Measurements from ENCODE around the gene PTTG1IP.

Gene PTTG1IP

GRCh38 chr21:44894687-44895302 lies 21.3 kb upstream of the PTTG1IP start:
- Histone ChIP-seq H2BK120ac (ENCODE audit: low read depth, low read length) (no peak overlapping the region), H2AK5ac (ENCODE audit: low read depth, low read length) (peak overlapping the region; percentile 84), H2AFZ (ENCODE audit: low read length) (no peak overlapping the region), H4K8ac (ENCODE audit: low read depth, low read length) (no peak overlapping the region), H2BK5ac (ENCODE audit: low read length) (no peak overlapping the region), H3K36me3 (replicated peaks in 1 of 2; ENCODE audit: control insufficient read depth in 2 of 2, insufficient read depth in 2 of 2, low read length in 2 of 2) (no peaks in the 10 kb centered on the region), H3K9me3 (replicated peaks in 1 of 2; ENCODE audit: control insufficient read depth in 2 of 2, insufficient read depth in 1 of 2, low read depth in 1 of 2, low read length in 2 of 2) (peaks cover 0 to 3% of the 10 kb centered on the region in 2 donors), H3K4me2 (ENCODE audit: insufficient read depth, low read length, poor library complexity, severe bottlenecking) (no peak overlapping the region), H3K23ac (ENCODE audit: low read depth, low read length, poor library complexity) (no peak overlapping the region), H3K14ac (ENCODE audit: low read length) (no peak overlapping the region), H3K4me1 (ENCODE audit: control insufficient read depth in 2 of 2, insufficient read depth in 1 of 2, low read depth in 1 of 2, low read length in 2 of 2) (peaks cover 0 to 10% of the 10 kb centered on the region in 2 donors), H2BK12ac (ENCODE audit: low read length) (no peak overlapping the region), H3K79me1 (ENCODE audit: low read depth, low read length) (peaks cover 2% of the 10 kb centered on the region), H2BK15ac (ENCODE audit: low read length) (no peak overlapping the region), H3K27ac (replicated peaks; ENCODE audit: low read length) (no peak overlapping the region), H3K9ac (ENCODE audit: low read depth, low read length, poor library complexity) (no peak overlapping the region), H4K91ac (ENCODE audit: low read depth, low read length, poor library complexity) (no peak overlapping the region), H3K4ac (ENCODE audit: low read length) (no peak overlapping the region), H3K4me3 (ENCODE audit: low read length in 2 of 2) (no peak overlapping the region), H3K27me3 (ENCODE audit: control insufficient read depth in 3 of 3, insufficient read depth in 3 of 3, low read depth in 1 of 3, low read length in 3 of 3) (peaks cover 0 to 53% (median 0%) of the 10 kb centered on the region in 3 experiments), H3K18ac (ENCODE audit: low read length) (no peak overlapping the region)
- WGBS, 2 donors (ENCODE audit: extremely low coverage in 2 of 2, insufficient read length in 2 of 2, insufficient replicate concordance in 1 of 2), result no CpG with 5 or more reads among the region's 19 CpGs
- no peak for DNase-seq (ENCODE audit: low spot score)

- no peak overlapping the region for H2BK120ac ChIP-seq (ENCODE audit: low read depth, low read length)
- no peak overlapping the region for H3K9ac ChIP-seq (ENCODE audit: low read depth, low read length, poor library complexity)
- H3K18ac ChIP-seq (ENCODE audit: low read length), result no peak overlapping the region
- no peak overlapping the region for H4K91ac ChIP-seq (ENCODE audit: low read depth, low read length, poor library complexity)
- H4K8ac ChIP-seq (ENCODE audit: low read depth, low read length), result no peak overlapping the region
- H3K27me3 ChIP-seq (ENCODE audit: control insufficient read depth in 3 of 3, insufficient read depth in 3 of 3, low read depth in 1 of 3, low read length in 3 of 3), result peaks cover 0 to 52% (median 0%) of the 10 kb centered on the region in 3 experiments
- H3K9me3 ChIP-seq (replicated peaks in 1 of 2; ENCODE audit: control insufficient read depth in 2 of 2, insufficient read depth in 1 of 2, low read depth in 1 of 2, low read length in 2 of 2), result peaks cover 0 to 3% of the 10 kb centered on the region in 2 donors
- H2BK5ac ChIP-seq (ENCODE audit: low read length), result peak overlapping the region; percentile 48
- no peak overlapping the region for H3K14ac ChIP-seq (ENCODE audit: low read length)
- no peak for DNase-seq (ENCODE audit: low spot score)
- no peak overlapping the region for H3K4ac ChIP-seq (ENCODE audit: low read length)
- H2AK5ac ChIP-seq (ENCODE audit: low read depth, low read length), result peak overlapping the region; percentile 8
- WGBS, 2 donors (ENCODE audit: extremely low coverage in 2 of 2, insufficient read length in 2 of 2, insufficient replicate concordance in 1 of 2), result no CpG with 5 or more reads among the region's 15 CpGs
- H3K79me1 ChIP-seq (ENCODE audit: low read depth, low read length), result peaks cover 4% of the 10 kb centered on the region
- H3K4me1 ChIP-seq (ENCODE audit: control insufficient read depth in 2 of 2, insufficient read depth in 1 of 2, low read depth in 1 of 2, low read length in 2 of 2), result peaks cover 0 to 10% of the 10 kb centered on the region in 2 donors
- no peak overlapping the region for H2AFZ ChIP-seq (ENCODE audit: low read length)
- H3K27ac ChIP-seq (replicated peaks; ENCODE audit: low read length), result no peak overlapping the region
- no peak overlapping the region for H2BK15ac ChIP-seq (ENCODE audit: low read length)
- no peak overlapping the region for H3K4me3 ChIP-seq (ENCODE audit: low read length in 2 of 2)
- H2BK12ac ChIP-seq (ENCODE audit: low read length), result no peak overlapping the region
- H3K23ac ChIP-seq (ENCODE audit: low read depth, low read length, poor library complexity), result no peak overlapping the region
- H3K36me3 ChIP-seq (replicated peaks in 1 of 2; ENCODE audit: control insufficient read depth in 2 of 2, insufficient read depth in 2 of 2, low read length in 2 of 2), result no peaks in the 10 kb centered on the region
- no peak overlapping the region for H3K4me2 ChIP-seq (ENCODE audit: insufficient read depth, low read length, poor library complexity, severe bottlenecking)
These were observed 20.6 kb upstream of the PTTG1IP start for GRCh38 chr21:44893948-44894656.

- Histone ChIP-seq H3K9ac (ENCODE audit: low read depth, low read length, poor library complexity) (peak overlapping the region; percentile 12), H3K14ac (ENCODE audit: low read length) (peak overlapping the region; percentile 97), H3K4ac (ENCODE audit: low read length) (peak overlapping the region; percentile 66), H4K91ac (ENCODE audit: low read depth, low read length, poor library complexity) (no peak overlapping the region), H3K36me3 (replicated peaks in 1 of 2; ENCODE audit: control insufficient read depth in 2 of 2, insufficient read depth in 2 of 2, low read length in 2 of 2) (no peaks in the 10 kb centered on the region), H3K4me3 (ENCODE audit: low read length in 2 of 2) (no peak overlapping the region), H2BK120ac (ENCODE audit: low read depth, low read length) (no peak overlapping the region), H3K27me3 (ENCODE audit: control insufficient read depth in 3 of 3, insufficient read depth in 3 of 3, low read depth in 1 of 3, low read length in 3 of 3) (peaks cover 0 to 43% (median 0%) of the 10 kb centered on the region in 3 experiments), H3K9me3 (replicated peaks in 1 of 2; ENCODE audit: control insufficient read depth in 2 of 2, insufficient read depth in 1 of 2, low read depth in 1 of 2, low read length in 2 of 2) (peaks cover 0 to 3% of the 10 kb centered on the region in 2 donors), H3K4me2 (ENCODE audit: insufficient read depth, low read length, poor library complexity, severe bottlenecking) (no peak overlapping the region), H4K8ac (ENCODE audit: low read depth, low read length) (no peak overlapping the region), H3K79me1 (ENCODE audit: low read depth, low read length) (peaks cover 5% of the 10 kb centered on the region), H2AFZ (ENCODE audit: low read length) (peak overlapping the region; percentile 52), H3K27ac (replicated peaks; ENCODE audit: low read length) (no peak overlapping the region), H2BK15ac (ENCODE audit: low read length) (peak overlapping the region; percentile 94), H2BK5ac (ENCODE audit: low read length) (peak overlapping the region; percentile 48), H2BK12ac (ENCODE audit: low read length) (peak overlapping the region; percentile 73), H3K18ac (ENCODE audit: low read length) (peak overlapping the region; percentile 80), H3K4me1 (ENCODE audit: control insufficient read depth in 2 of 2, insufficient read depth in 1 of 2, low read depth in 1 of 2, low read length in 2 of 2) (peaks cover 0 to 10% of the 10 kb centered on the region in 2 donors), H3K23ac (ENCODE audit: low read depth, low read length, poor library complexity) (peak overlapping the region; percentile 95), H2AK5ac (ENCODE audit: low read depth, low read length) (peak overlapping the region; percentile 91)
- DNase-seq (ENCODE audit: low spot score), result no peak
- WGBS, 2 donors (ENCODE audit: extremely low coverage in 2 of 2, insufficient read length in 2 of 2, insufficient replicate concordance in 1 of 2), result no CpG with 5 or more reads among the region's 7 CpGs
These were observed 19.7 kb upstream of the PTTG1IP start for GRCh38 chr21:44893278-44893556.

GRCh38 chr21:44892536-44893277 lies 19.2 kb upstream of the PTTG1IP start:
- Histone ChIP-seq H3K36me3 (replicated peaks in 1 of 2; ENCODE audit: control insufficient read depth in 2 of 2, insufficient read depth in 2 of 2, low read length in 2 of 2) (no peaks in the 10 kb centered on the region), H3K14ac (ENCODE audit: low read length) (peak overlapping the region; percentile 97), H3K4me3 (ENCODE audit: low read length in 2 of 2) (no peak overlapping the region), H2BK5ac (ENCODE audit: low read length) (peak overlapping the region; percentile 48), H3K4me1 (ENCODE audit: control insufficient read depth in 2 of 2, insufficient read depth in 1 of 2, low read depth in 1 of 2, low read length in 2 of 2) (peaks cover 0 to 6% of the 10 kb centered on the region in 2 donors), H4K8ac (ENCODE audit: low read depth, low read length) (no peak overlapping the region), H3K27ac (replicated peaks; ENCODE audit: low read length) (no peak overlapping the region), H3K9ac (ENCODE audit: low read depth, low read length, poor library complexity) (no peak overlapping the region), H3K18ac (ENCODE audit: low read length) (peak overlapping the region; percentile 80), H2AFZ (ENCODE audit: low read length) (peak overlapping the region; percentile 52), H3K4ac (ENCODE audit: low read length) (peak overlapping the region; percentile 66), H3K79me1 (ENCODE audit: low read depth, low read length) (peaks cover 5% of the 10 kb centered on the region), H2BK12ac (ENCODE audit: low read length) (peak overlapping the region; percentile 73), H4K91ac (ENCODE audit: low read depth, low read length, poor library complexity) (no peak overlapping the region), H3K27me3 (ENCODE audit: control insufficient read depth in 3 of 3, insufficient read depth in 3 of 3, low read depth in 1 of 3, low read length in 3 of 3) (peaks cover 0 to 43% (median 0%) of the 10 kb centered on the region in 3 experiments), H2BK15ac (ENCODE audit: low read length) (peak overlapping the region; percentile 94), H3K23ac (ENCODE audit: low read depth, low read length, poor library complexity) (peak overlapping the region; percentile 95), H2BK120ac (ENCODE audit: low read depth, low read length) (no peak overlapping the region), H3K4me2 (ENCODE audit: insufficient read depth, low read length, poor library complexity, severe bottlenecking) (no peak overlapping the region), H2AK5ac (ENCODE audit: low read depth, low read length) (peak overlapping the region; percentile 91), H3K9me3 (replicated peaks in 1 of 2; ENCODE audit: control insufficient read depth in 2 of 2, insufficient read depth in 1 of 2, low read depth in 1 of 2, low read length in 2 of 2) (peaks cover 0 to 3% of the 10 kb centered on the region in 2 donors)
- WGBS, 2 donors (ENCODE audit: extremely low coverage in 2 of 2, insufficient read length in 2 of 2, insufficient replicate concordance in 1 of 2), result no CpG with 5 or more reads among the region's 15 CpGs
- DNase-seq (ENCODE audit: low spot score), result peak; percentile 41

Measured in neuronal stem cell (in vitro differentiated cells).